Right lobe of liver (tissue), 6 donors: ENCODE measurements around the gene CABCOCO1. TPM values are rescaled to one million over a fixed set of nuclear protein-coding genes. Genes with fewer than 3 reads are reported as not detected.

Experiments
- ATAC-seq, 4 donors: fragments of 200-7000 bp; cut with Tn5 transposase; one replicate each; pipeline ENCODE4 v1.9.1; 2020; ENCODE audit warnings: mild to moderate bottlenecking in 4 of 4, moderate library complexity in 4 of 4
- DNase-seq, 3 donors: peaks; one replicate each; pipeline ENCODE4 v3.0.0-alpha.2; 2020
- H3K27ac ChIP-seq, 3 donors: fragments of 200-600 bp; one replicate each; pipeline ENCODE4 v1.8.0; 2022
- H3K27me3 ChIP-seq, 2 donors: fragments of 200-600 bp; one replicate each; pipeline ENCODE4 v1.8.0; 2022
- H3K36me3 ChIP-seq, 4 donors: fragments of 200-600 bp; sonication (generic) in 1 of 4; one replicate each; pipeline versions ENCODE4 v1.5.1 to v1.8.0; 2017 to 2022; ENCODE audit warnings: control low read depth in 1 of 4
- H3K4me1 ChIP-seq, 4 donors: fragments of 200-600 bp; sonication (generic) in 1 of 4; one replicate each; pipeline versions ENCODE4 v1.5.1 to v1.8.0; 2017 to 2022; ENCODE audit warnings: control low read depth in 1 of 4
- H3K4me3 ChIP-seq, 3 donors: fragments of 200-600 bp; one replicate each; pipeline ENCODE4 v1.8.0; 2022
- H3K9me3 ChIP-seq, 4 donors: fragments of 200-600 bp; sonication (generic) in 1 of 4; one replicate each; pipeline versions ENCODE4 v1.5.1 to v1.8.0; 2017 to 2022; ENCODE audit warnings: control low read depth in 1 of 4
- POLR2A ChIP-seq: fragments of 450-650 bp; IDR thresholded peaks from one replicate; pipeline ENCODE4 v1.6.1; 2017; ENCODE audit warnings: antibody characterized with exemption, mild to moderate bottlenecking
- WGBS: methylation state at CpG from one replicate; pipeline ENCODE4 v1.1.6; 2018; ENCODE audit warnings: low coverage, low lambda C conversion rate; ENCODE audit not compliant: insufficient coverage; ENCODE audit errors: missing lambda C conversion rate; 5-methylcytosine and 5-hydroxymethylcytosine counted together
- intact Hi-C, 2 donors: fragments of 100-400 bp; cut with DNase I; formaldehyde crosslinking; loops; one replicate each; pipeline versions ENCODE4 v1.11.2 to v1.14.1; 2022
- total RNA-seq, 6 experiments: library from RNA; depleted of rRNA in 2 of 6; stranded (reverse); fragments of >200 nt in 2 of 6; fragmentation: NEBNext Ultra II Directional in 3 of 6; extraction: Animal tissue kit (Norgen Biotek cat#: 25700) in 3 of 6; gene quantifications; one replicate each; pipeline versions ENCODE4 v1.1.0 to v1.2.4, GENCODE V29; 2016 to 2023
- TF ChIP-seq, protein P1 (sequence below), 4 donors: fragments of 200-600 bp in 3 of 4; fragments of 450-650 bp in 1 of 4; IDR thresholded peaks; one replicate each; pipeline versions ENCODE4 v1.5.1 to v1.8.0; 2016 to 2022; ENCODE audit warnings: antibody characterized with exemption in 4 of 4, mild to moderate bottlenecking in 2 of 4
- donor health status: DM: no; HTN: yes; CAD: no.
- donor health status: DM: no; HTN: no; CAD: no.
- donor health status: DM: no; HTN: no; CAD: no.
- donor health status: DM: no; HTN: yes; CAD: no.
- donor health status: DM: no; HTN: yes; CAD: no.

CABCOCO1 gene
- total RNA-seq, 6 experiments from 2014 or later: not detected

DNA sequence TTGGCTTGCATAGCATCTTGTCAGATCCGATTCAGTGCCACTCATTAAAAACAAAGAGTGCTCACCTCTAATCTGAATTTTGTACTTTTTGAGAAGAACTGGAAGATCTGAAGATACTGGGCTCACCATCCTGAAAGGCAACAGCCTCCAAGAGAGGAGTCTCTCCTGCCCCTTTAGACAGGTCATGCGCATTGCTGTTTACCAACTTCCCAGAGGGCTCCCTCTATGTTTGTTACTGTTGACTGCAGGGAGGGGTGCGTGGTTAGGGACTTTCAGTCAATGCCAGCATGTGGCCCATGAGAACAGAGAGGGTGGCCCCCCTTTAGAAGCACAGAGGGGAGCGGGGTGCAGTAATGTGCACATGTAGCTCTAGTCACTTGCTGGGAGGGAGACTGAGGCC, 33.2 kb upstream of the CABCOCO1 start:
- no peak for TF ChIP-seq POLR2A
- TF ChIP-seq, protein P1, sequence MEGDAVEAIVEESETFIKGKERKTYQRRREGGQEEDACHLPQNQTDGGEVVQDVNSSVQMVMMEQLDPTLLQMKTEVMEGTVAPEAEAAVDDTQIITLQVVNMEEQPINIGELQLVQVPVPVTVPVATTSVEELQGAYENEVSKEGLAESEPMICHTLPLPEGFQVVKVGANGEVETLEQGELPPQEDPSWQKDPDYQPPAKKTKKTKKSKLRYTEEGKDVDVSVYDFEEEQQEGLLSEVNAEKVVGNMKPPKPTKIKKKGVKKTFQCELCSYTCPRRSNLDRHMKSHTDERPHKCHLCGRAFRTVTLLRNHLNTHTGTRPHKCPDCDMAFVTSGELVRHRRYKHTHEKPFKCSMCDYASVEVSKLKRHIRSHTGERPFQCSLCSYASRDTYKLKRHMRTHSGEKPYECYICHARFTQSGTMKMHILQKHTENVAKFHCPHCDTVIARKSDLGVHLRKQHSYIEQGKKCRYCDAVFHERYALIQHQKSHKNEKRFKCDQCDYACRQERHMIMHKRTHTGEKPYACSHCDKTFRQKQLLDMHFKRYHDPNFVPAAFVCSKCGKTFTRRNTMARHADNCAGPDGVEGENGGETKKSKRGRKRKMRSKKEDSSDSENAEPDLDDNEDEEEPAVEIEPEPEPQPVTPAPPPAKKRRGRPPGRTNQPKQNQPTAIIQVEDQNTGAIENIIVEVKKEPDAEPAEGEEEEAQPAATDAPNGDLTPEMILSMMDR (IDR thresholded peaks at IDR 0.05): no peak
- H3K4me3 ChIP-seq: no peak overlapping the region
- 83% methylated on average over 2 of the region's 4 CpGs for WGBS
- ATAC-seq: no peak
- no peaks in the 10 kb centered on the region for H3K9me3 ChIP-seq
- H3K27me3 ChIP-seq: no peaks in the 10 kb centered on the region
- DNase-seq: no peak
- H3K27ac ChIP-seq: no peak overlapping the region
- H3K36me3 ChIP-seq: no peaks in the 10 kb centered on the region
- no peaks in the 10 kb centered on the region for H3K4me1 ChIP-seq
- intact Hi-C loops: no loop called here

DNA sequence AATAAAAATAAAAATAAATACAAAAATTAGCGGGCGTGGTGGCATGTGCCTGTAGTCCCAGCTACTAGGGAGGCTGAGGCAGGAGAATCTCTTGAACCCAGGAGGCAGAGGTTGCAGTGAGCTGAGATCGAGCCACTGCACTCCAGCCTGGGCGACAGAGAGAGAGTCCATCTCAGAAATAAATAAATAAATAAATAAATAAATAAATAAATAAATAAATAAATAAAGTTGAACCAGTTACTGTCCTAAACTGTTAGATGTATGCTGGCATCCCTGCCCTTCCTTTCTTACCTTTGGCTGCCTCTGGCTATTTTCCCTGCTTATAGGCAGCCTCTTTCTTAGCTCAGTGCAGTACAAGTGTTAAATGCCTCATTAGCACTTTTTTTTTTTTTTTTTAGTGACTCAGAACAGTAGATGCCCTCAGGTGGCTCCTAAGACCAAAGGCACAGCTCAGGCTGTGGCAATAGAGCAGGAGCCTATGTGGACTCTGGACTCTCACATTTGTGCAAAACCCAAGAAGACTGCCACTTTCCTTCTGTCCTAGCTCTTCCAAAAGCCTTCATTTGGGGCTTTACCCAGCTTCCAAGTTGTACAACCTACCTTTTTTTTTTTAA, 30.6 kb upstream of the CABCOCO1 start:
- H3K9me3 ChIP-seq: no peaks in the 10 kb centered on the region
- DNase-seq (no peak), ATAC-seq (no peak)
- no peaks in the 10 kb centered on the region for H3K27me3 ChIP-seq
- H3K27ac ChIP-seq: no peak overlapping the region
- no peaks in the 10 kb centered on the region for H3K36me3 ChIP-seq
- 72% methylated on average over 4 of the region's 4 CpGs for WGBS
- H3K4me1 ChIP-seq: no peaks in the 10 kb centered on the region
- intact Hi-C loops: no loop called here
- H3K4me3 ChIP-seq: no peak overlapping the region
- TF ChIP-seq, protein P1 (IDR thresholded peaks at IDR 0.05): no peak
- no peak for TF ChIP-seq POLR2A

DNA sequence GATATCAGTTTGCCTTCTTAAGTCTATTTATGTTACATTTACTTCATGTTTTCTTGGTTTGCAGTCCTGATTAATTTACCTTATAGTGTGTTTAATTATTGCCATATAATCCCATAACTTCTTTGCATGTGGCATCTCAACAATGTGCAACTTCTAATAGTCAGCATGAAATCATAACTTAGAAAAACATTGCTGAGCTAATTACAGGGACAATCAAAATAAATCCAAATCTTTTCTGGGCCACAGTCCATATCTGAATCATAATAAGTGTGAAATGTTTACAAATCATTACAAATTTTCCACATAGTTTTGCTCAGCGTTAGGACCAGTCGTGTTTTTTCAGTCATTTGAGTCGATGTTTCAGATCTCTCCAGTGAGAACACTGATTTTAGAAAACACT, 29.1 kb upstream of the CABCOCO1 start:
- Histone ChIP-seq H3K27ac (no peak overlapping the region), H3K4me1 (no peaks in the 10 kb centered on the region), H3K9me3 (no peaks in the 10 kb centered on the region), H3K4me3 (no peak overlapping the region), H3K27me3 (no peaks in the 10 kb centered on the region), H3K36me3 (no peaks in the 10 kb centered on the region)
- DNase-seq (no peak), ATAC-seq (no peak)
- 46% methylated on average over 3 of the region's 3 CpGs for WGBS
- intact Hi-C loops: no loop called here
- no peak for TF ChIP-seq POLR2A
- TF ChIP-seq, protein P1 (IDR thresholded peaks at IDR 0.05): no peak

DNA sequence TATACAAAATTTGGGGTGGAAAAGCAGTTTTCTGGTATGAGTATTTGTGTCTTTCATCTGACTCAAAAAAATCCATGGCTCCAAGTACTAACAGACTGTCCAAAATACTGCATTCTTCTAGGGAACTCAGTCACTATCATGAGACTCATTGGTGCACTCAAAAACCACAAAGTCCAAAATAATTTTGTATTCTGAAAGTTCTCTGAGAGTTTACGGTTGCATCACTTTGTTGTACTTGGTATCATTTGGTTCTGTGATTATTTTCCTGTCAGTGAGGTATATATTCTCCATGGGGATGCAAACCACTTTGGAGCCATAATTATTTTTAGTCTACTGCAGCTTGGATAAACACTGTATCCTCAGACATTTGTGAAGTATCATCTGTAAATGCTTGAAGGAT, 28.0 kb upstream of the CABCOCO1 start:
- H3K4me1 ChIP-seq: no peaks in the 10 kb centered on the region
- H3K4me3 ChIP-seq: no peak overlapping the region
- H3K27ac ChIP-seq: no peak overlapping the region
- 25% methylated on average over 1 of the region's 1 CpG for WGBS
- intact Hi-C loops: no loop called here
- H3K9me3 ChIP-seq: no peaks in the 10 kb centered on the region
- no peaks in the 10 kb centered on the region for H3K27me3 ChIP-seq
- ATAC-seq: no peak
- H3K36me3 ChIP-seq: no peaks in the 10 kb centered on the region
- TF ChIP-seq, protein P1 (IDR thresholded peaks at IDR 0.05): no peak
- no peak for TF ChIP-seq POLR2A
- no peak for DNase-seq

DNA sequence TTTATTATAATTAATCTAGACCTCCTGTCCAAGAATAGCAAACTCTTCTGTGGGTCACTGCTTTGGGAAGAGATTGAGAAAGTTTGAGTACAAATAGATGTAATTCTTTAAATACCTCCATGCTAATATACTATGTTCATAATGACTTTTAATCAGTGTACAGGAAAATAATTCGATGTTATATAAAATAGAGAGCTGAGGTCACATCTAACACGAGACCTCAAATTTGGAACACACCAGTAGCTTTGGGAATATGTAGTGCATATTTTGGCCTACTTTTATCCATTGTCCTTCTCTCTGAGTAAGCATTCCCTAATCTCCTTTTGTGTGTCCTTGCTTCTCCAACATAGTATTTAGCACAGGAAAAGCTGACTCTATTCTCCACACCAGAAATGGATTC, 27.3 kb upstream of the CABCOCO1 start:
- no peak for TF ChIP-seq POLR2A
- TF ChIP-seq, protein P1 (IDR thresholded peaks at IDR 0.05): no peak
- Histone ChIP-seq H3K27me3 (no peaks in the 10 kb centered on the region), H3K9me3 (no peaks in the 10 kb centered on the region), H3K4me3 (no peak overlapping the region), H3K4me1 (no peaks in the 10 kb centered on the region), H3K27ac (no peak overlapping the region), H3K36me3 (no peaks in the 10 kb centered on the region)
- DNase-seq (no peak), ATAC-seq (no peak)
- 39% methylated on average over 2 of the region's 2 CpGs for WGBS
- intact Hi-C loops: no loop called here
